ENCODE measurements around the gene ZDHHC4. TPM values are rescaled to one million over a fixed set of nuclear protein-coding genes. Genes with fewer than 3 reads are reported as not detected.

The ZDHHC4 gene
- total and polyA plus RNA-seq, 9 donors = 35.9 to 92.0 (median 47.8) TPM

GRCh38 chr7:6621195-6622133, 44.2 kb downstream of the ZDHHC4 start:
- Histone ChIP-seq H3K27ac (no peak overlapping the region), H3K27me3 (no peaks in the 10 kb centered on the region), H3K4me3 (no peak overlapping the region), H3K36me3 (no peaks in the 10 kb centered on the region), H3K9me3 (no peaks in the 10 kb centered on the region), H3K4me1 (ENCODE audit: insufficient read depth) (no peaks in the 10 kb centered on the region)
- TF ChIP-seq EP300 (IDR thresholded peaks at IDR 0.05) = no peak
- TF ChIP-seq POLR2A (IDR thresholded peaks at IDR 0.05) = no peak
- 89 to 91% (median 91%) methylated on average over 20 of the region's 20 CpGs for WGBS, 3 donors
- no peak for DNase-seq
- intact Hi-C loops (cut with DNase I) = no loop called here

DNA sequence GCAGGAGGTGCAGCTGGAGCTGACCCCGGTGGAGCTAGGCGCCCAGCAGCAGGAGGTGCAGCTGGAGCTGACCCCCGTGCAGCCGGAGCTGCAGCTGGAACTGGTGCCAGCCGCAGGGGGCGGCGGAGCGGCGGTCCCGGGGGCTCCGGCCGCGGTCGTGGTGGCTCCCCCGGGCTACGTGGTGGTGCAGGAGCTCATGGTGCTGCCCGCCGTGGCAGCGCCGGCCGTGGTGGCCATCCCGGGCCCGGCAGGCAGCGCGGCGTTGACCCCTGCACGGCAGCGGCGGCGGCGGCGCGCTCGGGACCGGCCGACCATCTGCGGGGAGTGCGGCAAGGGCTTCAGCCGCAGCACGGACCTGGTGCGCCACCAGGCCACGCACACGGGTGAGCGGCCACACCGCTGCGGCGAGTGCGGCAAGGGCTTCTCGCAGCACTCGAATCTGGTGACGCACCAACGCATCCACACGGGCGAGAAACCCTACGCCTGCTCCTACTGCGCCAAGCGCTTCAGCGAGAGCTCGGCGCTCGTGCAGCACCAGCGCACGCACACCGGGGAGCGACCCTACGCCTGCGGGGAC, 45.0 kb downstream of the ZDHHC4 start:
- Histone ChIP-seq H3K27ac (no peak overlapping the region), H3K9me3 (no peaks in the 10 kb centered on the region), H3K4me1 (ENCODE audit: insufficient read depth) (no peaks in the 10 kb centered on the region), H3K4me3 (no peak overlapping the region), H3K27me3 (no peaks in the 10 kb centered on the region), H3K36me3 (no peaks in the 10 kb centered on the region)
- TF ChIP-seq POLR2A (IDR thresholded peaks at IDR 0.05) = no peak
- no peak for TF ChIP-seq EP300 (IDR thresholded peaks at IDR 0.05)
- TF ChIP-seq CTCF (IDR thresholded peaks at IDR 0.05) = no peak
- no peak for DNase-seq
- intact Hi-C loops (cut with DNase I) = no loop called here
- WGBS, 3 donors = 95 to 96% (median 96%) methylated on average over 65 to 67 of the region's 67 CpGs

DNA sequence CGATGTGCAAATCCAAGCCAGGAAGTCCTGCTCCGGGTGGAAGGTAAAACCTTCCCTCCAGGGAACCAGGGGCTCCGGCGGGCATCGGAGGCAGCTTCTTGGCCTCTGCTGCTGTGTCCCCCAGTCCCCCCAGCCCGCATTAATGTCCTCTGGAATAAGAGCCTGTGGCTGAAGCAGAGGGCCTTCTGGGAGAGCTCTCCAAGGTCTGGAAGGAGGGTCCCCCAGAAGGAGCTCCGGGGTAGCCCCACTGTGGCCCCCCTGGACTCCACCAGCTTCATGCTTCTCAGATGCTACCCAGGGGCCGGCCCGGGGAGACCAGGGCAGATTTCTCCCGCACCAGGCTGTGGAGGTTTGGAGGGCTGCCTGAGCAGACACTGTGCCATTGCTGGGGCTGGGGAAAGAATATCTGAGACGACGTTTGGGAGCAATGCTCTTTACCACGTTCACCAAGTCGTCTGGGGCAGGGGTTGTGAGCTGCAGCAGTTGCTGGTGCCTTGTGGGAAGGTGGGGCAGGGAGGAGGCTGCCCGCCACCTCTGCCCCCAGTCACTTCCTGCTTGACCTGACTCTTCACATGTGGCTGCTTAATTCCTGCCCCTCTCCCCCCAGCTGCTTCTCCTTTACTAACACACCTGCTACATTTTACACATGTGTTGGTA, 46.5 kb downstream of the ZDHHC4 start:
- H3K36me3 ChIP-seq = no peaks in the 10 kb centered on the region
- no peak for TF ChIP-seq EP300 (IDR thresholded peaks at IDR 0.05)
- no peak for TF ChIP-seq POLR2A (IDR thresholded peaks at IDR 0.05)
- TF ChIP-seq CTCF (IDR thresholded peaks at IDR 0.05) = no peak
- intact Hi-C loops (cut with DNase I) = no loop called here

DNA sequence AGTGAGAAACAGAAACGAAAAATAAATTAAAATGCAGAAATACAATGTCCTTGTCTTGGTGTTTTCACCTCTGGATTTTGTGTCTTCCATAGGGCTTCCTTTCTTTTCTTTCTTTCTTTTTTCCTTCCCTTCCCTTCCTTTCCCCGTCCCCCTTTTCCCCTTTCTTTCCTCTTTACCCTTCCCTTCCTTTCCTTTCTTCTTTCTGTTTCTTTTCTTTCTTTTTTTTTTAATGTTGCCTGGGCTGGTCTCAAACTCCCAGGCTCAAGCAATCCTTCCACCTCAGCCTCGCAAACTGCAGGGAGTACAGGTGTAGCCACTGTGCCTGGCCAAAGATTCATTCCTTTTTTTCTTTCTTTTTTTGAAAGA, 47.0 kb downstream of the ZDHHC4 start:
- 71 to 81% (median 78%) methylated on average over 3 of the region's 3 CpGs for WGBS, 3 donors

More for the DNA sequence above, 46.5 kb downstream of the ZDHHC4 start:
- Histone ChIP-seq H3K27me3 (no peaks in the 10 kb centered on the region), H3K4me3 (no peak overlapping the region), H3K4me1 (ENCODE audit: insufficient read depth) (no peaks in the 10 kb centered on the region), H3K27ac (no peak overlapping the region), H3K9me3 (no peaks in the 10 kb centered on the region)
- DNase-seq = no peak
- 73 to 79% (median 76%) methylated on average over 14 to 15 of the region's 15 CpGs for WGBS, 3 donors

More for the DNA sequence above, 47.0 kb downstream of the ZDHHC4 start:
- no peaks in the 10 kb centered on the region for H3K27me3 ChIP-seq
- TF ChIP-seq POLR2A (IDR thresholded peaks at IDR 0.05) = no peak
- TF ChIP-seq EP300 (IDR thresholded peaks at IDR 0.05) = no peak
- no peak for TF ChIP-seq CTCF (IDR thresholded peaks at IDR 0.05)
- no peaks in the 10 kb centered on the region for H3K4me1 ChIP-seq (ENCODE audit: insufficient read depth)
- intact Hi-C loops (cut with DNase I) = no loop called here
- H3K4me3 ChIP-seq = no peak overlapping the region
- no peaks in the 10 kb centered on the region for H3K36me3 ChIP-seq
- DNase-seq = no peak
- no peak overlapping the region for H3K27ac ChIP-seq
- no peaks in the 10 kb centered on the region for H3K9me3 ChIP-seq
